Parathyroid adenoma (tissue), 2 donors: ENCODE data around the gene MRPL42.

Source experiments
- H2AFZ ChIP-seq: fragments of 300-600 bp; sonication (generic); one replicate; pipeline ENCODE4 v1.7.0; 2017; ENCODE audit warnings: antibody characterized with exemption, mild to moderate bottlenecking
- H3K27ac ChIP-seq: fragments of 300-600 bp; sonication (generic); one replicate; pipeline ENCODE4 v1.7.0; 2017
- H3K27me3 ChIP-seq: fragments of 300-600 bp; sonication (generic); one replicate; pipeline ENCODE4 v1.7.0; 2017; ENCODE audit warnings: low read length; ENCODE audit not compliant: control insufficient read depth, insufficient read depth
- H3K36me3 ChIP-seq: fragments of 300-600 bp; sonication (generic); one replicate; pipeline ENCODE4 v1.7.0; 2017; ENCODE audit warnings: low read length; ENCODE audit not compliant: control insufficient read depth, insufficient read depth
- H3K4me1 ChIP-seq: fragments of 300-600 bp; sonication (generic); one replicate; pipeline ENCODE4 v1.7.0; 2017; ENCODE audit warnings: control low read depth
- H3K4me2 ChIP-seq: fragments of 300-600 bp; sonication (generic); one replicate; pipeline ENCODE4 v1.7.0; 2017; ENCODE audit warnings: low read length
- H3K4me3 ChIP-seq: fragments of 300-600 bp; sonication (generic); one replicate; pipeline ENCODE4 v1.7.0; 2017; ENCODE audit warnings: low read depth, low read length
- H3K79me2 ChIP-seq: fragments of 300-600 bp; sonication (generic); one replicate; pipeline ENCODE4 v1.7.0; 2017; ENCODE audit warnings: control low read depth
- H3K9ac ChIP-seq: fragments of 300-600 bp; sonication (generic); one replicate; pipeline ENCODE4 v1.7.0; 2017; ENCODE audit warnings: mild to moderate bottlenecking
- H3K9me3 ChIP-seq: fragments of 300-600 bp; sonication (generic); one replicate; pipeline ENCODE4 v1.7.0; 2017; ENCODE audit warnings: low read length; ENCODE audit not compliant: control insufficient read depth
- CTCF ChIP-seq: fragments of 300-600 bp; sonication (generic); IDR thresholded peaks from one replicate; pipeline ENCODE4 v1.7.0; 2017; ENCODE audit warnings: antibody characterized with exemption, mild to moderate bottlenecking
- donor health status: primary hyperparathyroidism.

The MRPL42 gene

GRCh38 chr12:93460902-93461301, 6.4 kb upstream of the MRPL42 start:
- Histone ChIP-seq H3K27ac (no peak overlapping the region), H3K36me3 (no peaks in the 10 kb centered on the region), H3K4me1 (no peaks in the 10 kb centered on the region), H3K79me2 (no peaks in the 10 kb centered on the region), H3K9me3 (no peaks in the 10 kb centered on the region), H2AFZ (no peak overlapping the region), H3K4me2 (no peak overlapping the region), H3K9ac (no peak overlapping the region), H3K27me3 (no peaks in the 10 kb centered on the region), H3K4me3 (no peak overlapping the region)
- no peak for TF ChIP-seq CTCF

- H3K27ac ChIP-seq: no peak overlapping the region
- no peaks in the 10 kb centered on the region for H3K79me2 ChIP-seq
- H3K27me3 ChIP-seq: no peaks in the 10 kb centered on the region
- no peaks in the 10 kb centered on the region for H3K9me3 ChIP-seq
- H3K4me2 ChIP-seq: no peak overlapping the region
- no peaks in the 10 kb centered on the region for H3K36me3 ChIP-seq
- H2AFZ ChIP-seq: no peak overlapping the region
- no peak for TF ChIP-seq CTCF
- H3K9ac ChIP-seq: no peak overlapping the region
- H3K4me1 ChIP-seq: no peaks in the 10 kb centered on the region
- H3K4me3 ChIP-seq: no peak overlapping the region
Observed at GRCh38 chr12:93461503-93461902, 5.8 kb upstream of the MRPL42 start.

DNA sequence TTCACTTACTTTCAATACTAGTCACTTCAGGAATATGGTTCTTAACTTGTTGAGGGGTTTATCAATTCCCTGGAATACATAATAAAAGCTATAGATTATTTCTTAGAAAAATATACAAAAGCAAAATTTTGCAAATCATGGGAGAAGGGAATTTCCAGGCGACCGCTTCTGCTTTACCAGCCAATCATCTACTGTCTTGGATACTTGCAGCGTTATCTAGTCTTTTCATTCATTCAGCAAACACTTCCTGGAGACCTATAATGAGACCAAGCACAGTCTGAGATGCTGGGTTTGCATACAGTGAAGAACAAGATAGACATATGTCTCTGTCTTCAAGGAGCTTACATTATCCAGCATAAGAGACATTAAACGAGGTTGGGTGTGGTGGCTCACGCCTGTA, 1.5 kb upstream of the MRPL42 start:
- Histone ChIP-seq H3K27ac (no peak overlapping the region), H3K9ac (no peak overlapping the region), H3K36me3 (no peaks in the 10 kb centered on the region), H2AFZ (no peak overlapping the region), H3K27me3 (no peaks in the 10 kb centered on the region), H3K4me2 (no peak overlapping the region), H3K9me3 (no peaks in the 10 kb centered on the region), H3K79me2 (peaks cover 24% of the 10 kb centered on the region), H3K4me1 (peaks cover 4% of the 10 kb centered on the region), H3K4me3 (no peak overlapping the region)
- no peak for TF ChIP-seq CTCF

GRCh38 chr12:93466625-93467350, 526 bp upstream of the MRPL42 start:
- H3K9ac ChIP-seq: no peak overlapping the region
- H3K27ac ChIP-seq: peak overlapping the region; percentile 79
- H3K4me2 ChIP-seq: no peak overlapping the region

More at GRCh38 chr12:93466625-93467350, 526 bp upstream of the MRPL42 start:
- Histone ChIP-seq H2AFZ (peak overlapping the region; percentile 87), H3K9me3 (no peaks in the 10 kb centered on the region), H3K79me2 (peaks cover 31% of the 10 kb centered on the region), H3K27me3 (no peaks in the 10 kb centered on the region), H3K36me3 (no peaks in the 10 kb centered on the region), H3K4me1 (peaks cover 4% of the 10 kb centered on the region), H3K4me3 (no peak overlapping the region)
- no peak for TF ChIP-seq CTCF
